Mammary epithelial cell (primary cell): ENCODE results near the gene ZBTB16.

Experiments
- CTCF ChIP-seq, 2 donors: IDR thresholded peaks in 1 of 2; conservative IDR thresholded peaks in 1 of 2; 2 replicates each; pipeline ENCODE4 v1.5.1; 2011 to 2012; ENCODE audit warnings: inconsistent platforms in 2 of 2, low read length in 2 of 2, mild to moderate bottlenecking in 2 of 2, control low read depth in 1 of 2, low read depth in 1 of 2; ENCODE audit not compliant: insufficient read depth in 1 of 2; ENCODE audit errors: extremely low read depth in 1 of 2
- EZH2 ChIP-seq: IDR thresholded peaks from 2 replicates; pipeline ENCODE4 v1.6.1; 2012; ENCODE audit warnings: low read length, inconsistent platforms, borderline replicate concordance

DNA sequence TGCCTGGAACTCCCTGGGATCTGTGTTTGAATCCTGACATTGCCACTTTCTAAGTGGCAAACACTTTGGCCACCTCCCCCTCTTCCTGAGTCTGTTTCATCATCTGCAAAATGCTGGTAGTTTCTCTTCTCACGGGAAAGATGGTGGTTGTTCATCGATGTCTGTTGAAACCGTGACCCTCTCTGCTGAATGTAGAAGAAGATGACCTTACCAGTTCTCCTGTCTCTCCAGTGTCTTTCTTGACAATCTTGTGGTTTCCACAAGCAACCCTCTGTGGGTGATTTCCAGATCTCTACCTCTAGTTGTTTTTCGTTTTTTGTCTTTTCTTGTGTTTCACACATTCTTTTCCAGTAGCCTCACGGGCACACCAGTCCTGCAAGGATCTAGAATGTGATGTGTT, 27.5 kb downstream of the ZBTB16 start:
- TF ChIP-seq CTCF (conservative IDR thresholded peaks at IDR 0.05 in 1 of 2, IDR thresholded peaks at IDR 0.05 in 1 of 2; ENCODE audit: extremely low read depth in 1 of 2, insufficient read depth in 1 of 2, low read depth in 1 of 2, low read length in 2 of 2) (no peak), EZH2 (no peak)
